COLO668 (cell line): ENCODE data around the gene UTP11.

Experiments used
- DNase-seq: peaks from one replicate; lab custom pipeline; 2025; ENCODE audit not compliant: unreplicated experiment; lab: John Stamatoyannopoulos, UW

UTP11 gene

DNA sequence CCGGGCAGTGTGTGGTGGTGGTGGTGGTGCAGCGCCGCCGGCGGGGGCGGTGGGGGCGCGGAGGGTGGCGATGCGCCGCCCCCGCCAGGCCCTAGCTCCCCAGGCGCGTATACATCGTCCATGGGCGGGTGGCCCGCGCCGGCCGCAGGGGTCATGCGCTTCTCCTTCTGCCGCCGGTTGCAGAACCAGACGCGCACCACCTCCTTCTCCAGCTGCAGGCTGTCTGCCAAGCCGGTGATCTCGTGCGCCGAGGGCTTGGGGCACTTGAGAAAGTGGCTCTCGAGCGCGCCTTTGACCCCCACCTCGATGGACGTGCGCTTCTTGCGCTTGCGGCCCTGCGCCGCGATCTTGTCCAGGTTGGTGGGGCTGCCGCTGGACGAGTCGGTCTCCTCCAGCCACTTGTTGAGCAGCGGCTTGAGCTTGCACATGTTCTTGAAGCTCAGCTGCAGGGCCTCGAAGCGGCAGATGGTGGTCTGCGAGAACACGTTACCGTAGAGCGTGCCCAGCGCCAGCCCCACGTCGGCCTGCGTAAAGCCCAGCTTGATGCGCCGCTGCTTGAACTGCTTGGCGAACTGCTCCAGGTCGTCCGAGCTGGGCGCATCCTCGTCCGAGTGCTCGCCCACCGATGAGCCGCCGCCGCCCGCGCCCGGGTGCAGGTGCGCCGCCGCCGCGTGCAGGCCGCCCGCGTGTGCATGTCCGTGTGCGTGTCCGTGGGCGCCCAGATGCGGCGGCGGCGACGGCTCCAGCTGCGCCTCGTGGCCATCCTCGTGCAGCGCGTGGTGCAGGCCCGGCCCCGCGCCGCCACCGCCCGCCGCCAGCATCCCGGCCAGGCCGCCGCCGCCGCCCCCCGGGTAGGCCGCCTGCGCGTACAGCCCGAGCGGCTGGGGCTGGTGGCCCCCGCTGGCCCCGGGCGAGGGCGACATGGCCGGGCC, 33.1 kb downstream of the UTP11 start:
- peak; percentile 67 for DNase-seq

DNA sequence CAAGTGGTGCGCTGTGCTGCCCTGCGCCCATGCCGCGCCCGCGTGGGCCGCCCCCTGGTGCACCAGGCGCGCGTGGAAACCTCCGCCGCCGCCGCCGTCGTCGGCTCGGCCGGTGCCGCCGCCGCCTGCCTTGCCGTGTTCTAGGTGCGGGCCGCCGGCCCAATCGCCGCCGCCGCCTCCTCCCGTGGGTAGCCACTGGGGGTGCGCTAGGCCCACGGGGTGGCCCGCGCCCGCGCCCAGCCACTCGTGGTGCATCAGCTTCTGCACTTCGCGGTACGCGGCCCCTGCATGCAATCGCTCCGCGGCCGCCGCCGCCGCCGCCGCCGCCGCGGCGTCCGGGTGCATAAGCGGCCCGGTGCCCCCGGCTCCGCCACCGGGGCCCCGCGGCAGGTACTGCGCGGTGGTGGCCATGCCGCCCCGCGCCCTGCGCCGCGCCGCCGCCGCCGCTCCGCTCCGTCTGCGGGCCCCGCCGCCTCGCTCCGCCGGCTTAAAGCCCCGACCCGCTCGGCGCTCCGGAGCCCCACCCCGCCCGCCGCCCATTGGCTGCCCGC, 33.9 kb downstream of the UTP11 start, which contains the start of gene POU3F1:
Gene POU3F1, minus strand, starts transcription at position 461 of the 551 bp plus-strand sequence. Its CDS starts 50 bp downstream, at position 411.
- peak; percentile 80 for DNase-seq

DNA sequence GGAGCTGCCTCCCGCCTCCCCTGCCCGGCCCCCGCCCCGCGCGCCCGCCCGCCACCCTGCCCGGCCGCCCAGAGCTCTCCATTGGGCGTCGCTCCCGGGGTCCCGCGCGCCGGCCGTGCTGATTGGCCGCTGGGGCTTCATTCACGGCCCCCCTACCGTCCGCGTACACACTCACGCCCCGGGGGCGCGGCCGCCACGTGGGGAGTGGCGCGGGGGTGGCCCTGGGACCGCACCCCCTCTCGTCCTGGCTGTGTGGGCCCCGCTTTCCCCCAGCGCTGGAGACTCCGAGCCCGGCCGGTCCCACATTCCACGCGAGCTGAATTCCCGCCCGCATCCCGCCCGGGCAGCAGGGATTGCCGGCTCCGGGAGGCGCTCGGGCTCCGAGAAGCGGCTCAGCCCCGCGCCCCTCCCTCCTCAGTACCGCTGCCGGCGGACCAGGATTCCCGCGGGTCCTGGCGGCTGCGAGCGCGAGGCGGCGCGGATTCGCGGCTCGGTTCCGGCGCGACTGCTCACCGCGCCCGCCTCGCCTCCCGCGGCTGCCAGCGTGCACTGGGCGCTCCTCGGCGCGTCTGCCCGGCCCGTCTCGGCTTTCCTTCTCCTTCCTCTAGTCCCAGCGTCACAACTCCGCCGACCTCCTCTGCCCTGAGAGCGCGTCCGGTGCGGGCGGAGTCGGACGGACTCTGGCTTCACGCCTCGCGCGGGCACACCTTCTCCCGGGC, 34.5 kb downstream of the UTP11 start:
- DNase-seq, result peak; percentile 91

DNA sequence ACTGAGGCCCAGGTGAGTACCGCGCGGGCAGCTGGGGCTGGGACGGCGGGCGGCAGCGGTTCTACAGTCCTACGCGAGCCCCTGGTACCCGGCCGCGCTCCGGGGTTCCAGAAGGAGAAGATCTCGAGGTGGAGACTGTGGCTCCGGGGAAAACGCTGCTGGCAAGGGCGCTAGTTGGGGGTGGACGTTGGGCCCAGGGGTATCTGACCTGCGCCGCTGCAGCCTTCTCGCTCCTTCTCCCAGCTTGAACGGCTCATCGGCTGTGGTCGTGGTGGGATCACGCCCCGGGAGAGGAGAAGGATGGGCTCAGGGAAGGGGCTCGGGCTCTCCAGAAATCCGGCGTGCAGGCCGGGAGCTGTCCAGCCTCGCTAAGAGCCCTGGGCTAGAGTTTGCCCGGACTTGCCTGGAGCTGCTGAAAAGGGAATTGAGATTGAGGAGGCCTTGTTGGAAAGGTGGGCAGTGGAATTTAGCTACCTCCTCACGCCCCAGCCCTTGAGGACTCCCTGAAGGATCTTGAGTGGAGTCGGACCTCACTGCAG, 35.1 kb downstream of the UTP11 start:
- no peak for DNase-seq

DNA sequence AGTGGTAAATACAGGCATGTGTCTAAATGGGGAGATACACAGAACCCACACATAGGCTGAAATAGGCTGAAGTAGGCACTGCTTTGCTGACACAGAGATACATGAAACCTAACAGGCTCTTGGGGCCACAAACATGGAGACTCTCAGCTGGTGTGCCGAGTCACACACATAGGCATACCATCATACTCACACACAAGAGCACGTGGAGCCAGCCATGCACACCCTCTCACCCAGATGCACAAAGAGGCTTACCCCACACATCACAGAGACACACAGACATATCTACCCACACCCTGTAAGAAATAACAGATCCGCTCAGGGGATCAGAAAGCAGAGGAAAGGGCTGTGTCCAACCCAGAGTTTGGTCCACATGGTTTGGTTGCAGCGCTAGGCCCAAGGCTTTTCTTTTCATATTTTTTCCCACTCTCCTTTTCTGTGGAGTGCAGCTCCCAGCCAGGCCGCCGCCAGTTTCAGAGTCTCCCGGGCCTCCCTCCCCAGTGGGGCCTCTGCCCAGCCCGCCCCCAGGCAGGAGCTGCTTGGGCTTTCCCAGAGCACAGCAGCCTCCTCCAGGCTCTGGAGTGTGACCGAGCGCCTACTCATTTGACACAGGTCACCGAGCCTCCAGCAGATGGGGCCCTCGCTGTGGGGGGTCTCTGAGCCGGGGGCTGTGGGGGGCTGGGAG, 38.0 kb downstream of the UTP11 start:
- DNase-seq, result no peak

DNA sequence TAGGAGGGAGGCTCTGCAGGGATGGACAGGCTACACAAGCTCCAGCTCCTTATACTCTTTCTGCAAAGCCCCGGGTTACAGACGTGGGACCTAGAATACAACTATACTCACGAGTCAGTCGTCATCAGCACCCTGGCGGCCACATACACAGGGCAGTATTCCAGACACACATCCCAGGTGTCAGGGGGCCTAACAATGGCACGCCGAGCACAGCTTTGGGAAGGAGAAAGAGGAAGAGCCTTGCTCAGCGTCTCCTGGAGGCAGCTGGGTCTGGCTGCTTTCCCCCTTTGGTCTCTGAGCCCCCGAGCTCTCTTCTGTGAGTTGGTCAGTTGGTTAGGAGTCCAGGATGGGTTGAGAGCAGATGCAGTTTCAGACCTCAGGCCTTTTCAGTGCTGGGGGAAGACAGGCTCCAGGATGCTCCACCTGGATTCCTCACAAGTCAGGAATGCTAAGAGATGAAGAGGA, 38.6 kb downstream of the UTP11 start:
- DNase-seq, result no peak

DNA sequence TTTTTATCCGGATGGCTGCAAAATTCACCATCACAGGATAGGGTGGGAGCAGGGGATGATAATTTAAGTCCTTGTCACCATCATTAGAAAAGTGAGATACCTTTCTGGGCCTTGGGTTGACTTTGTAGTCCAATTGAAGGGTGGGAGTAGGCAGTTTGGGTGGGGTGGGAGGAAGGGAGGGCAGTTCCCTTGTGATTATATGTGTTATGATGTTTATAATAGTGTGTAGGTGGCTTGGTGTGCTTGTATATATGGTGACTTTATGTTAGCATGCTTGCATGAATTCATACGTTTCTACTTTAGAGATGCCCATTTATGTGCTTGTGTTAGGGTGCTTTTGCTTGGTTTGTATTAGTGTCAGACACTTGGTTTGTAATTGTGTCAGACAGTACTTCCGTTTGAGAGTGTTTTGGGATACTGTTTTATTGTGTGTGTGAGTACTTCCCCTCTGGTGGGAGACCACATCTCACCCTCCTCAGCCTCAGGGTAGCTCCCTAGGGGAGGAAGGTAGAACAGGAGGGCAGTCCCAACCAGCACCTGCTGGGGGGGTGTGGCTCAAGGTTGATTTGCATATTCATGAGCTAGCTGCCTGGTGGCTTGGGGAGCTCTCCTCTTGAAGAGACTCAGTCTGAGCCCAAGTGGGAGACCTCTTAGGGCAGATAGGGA, 40.3 kb downstream of the UTP11 start:
- peak; percentile 60 for DNase-seq

DNA sequence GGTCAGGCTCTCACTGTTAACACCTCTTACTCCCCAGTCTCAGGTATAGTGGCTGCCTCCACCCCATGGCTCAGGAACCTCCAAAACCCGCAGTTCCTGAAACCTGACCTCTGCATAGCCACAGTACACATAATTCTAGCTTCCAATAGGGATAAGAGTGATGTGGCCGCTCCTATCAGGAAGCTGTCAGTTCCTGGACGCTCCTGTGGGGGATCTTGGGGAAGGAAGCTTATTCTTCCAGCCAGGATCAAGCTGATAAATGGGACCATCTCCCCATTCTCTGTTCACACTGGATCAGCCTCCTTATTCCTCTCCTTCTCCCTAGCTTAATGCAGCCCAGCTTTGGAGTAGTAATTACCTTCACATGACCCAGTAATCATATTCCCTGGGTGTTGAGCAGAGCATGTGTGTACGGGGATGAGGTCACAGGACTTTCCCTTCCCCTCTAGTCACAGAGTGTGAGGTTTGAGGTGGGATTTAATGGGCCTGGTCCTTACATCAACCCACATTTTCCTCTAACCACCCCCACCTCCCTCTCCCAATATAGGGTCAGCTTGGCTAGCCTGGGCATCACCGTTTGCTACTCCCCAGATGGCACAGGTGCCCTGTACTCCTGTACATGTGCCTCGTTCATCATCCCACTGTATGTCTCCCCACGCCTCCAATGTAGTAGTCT, 41.0 kb downstream of the UTP11 start:
- DNase-seq, result peak; percentile 60

DNA sequence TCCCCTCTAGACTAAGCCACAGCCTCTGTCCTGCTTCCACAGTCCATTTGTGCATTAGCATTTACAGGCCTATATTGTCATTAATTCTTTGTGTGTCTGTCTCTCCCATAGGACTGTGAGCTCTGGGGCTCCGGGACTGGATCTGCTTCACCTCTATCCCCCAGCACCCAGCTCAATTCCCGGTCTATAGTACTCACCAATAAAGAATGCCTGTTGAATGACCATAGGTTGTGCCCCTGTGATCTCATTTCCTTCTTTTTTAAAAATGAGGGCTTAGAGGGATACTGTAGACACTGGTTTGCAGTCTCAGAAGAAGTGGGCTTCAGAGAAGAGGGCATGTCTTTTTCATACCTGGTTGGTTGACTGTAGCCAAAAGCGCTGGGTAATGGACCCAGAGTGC, 42.9 kb downstream of the UTP11 start:
- no peak for DNase-seq

DNA sequence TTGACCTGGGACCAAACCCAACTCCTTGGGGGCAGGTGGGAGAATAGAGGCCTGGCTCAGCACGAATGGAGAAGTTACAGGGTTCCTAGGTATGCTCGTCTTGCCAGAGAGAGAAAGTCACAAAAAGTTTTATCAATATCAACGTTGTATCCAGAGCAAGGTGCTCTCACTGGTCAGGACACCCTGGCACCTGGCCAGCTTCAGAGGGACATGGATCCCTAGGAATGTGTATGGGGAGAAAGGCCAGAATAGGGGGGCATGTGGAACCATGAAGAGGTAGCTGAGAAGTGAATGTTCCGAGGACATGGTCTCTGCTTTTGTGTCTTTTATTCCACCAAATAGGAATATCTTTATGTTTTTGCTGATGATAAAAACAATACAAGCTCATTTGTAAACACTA, 43.4 kb downstream of the UTP11 start:
- no peak for DNase-seq

DNA sequence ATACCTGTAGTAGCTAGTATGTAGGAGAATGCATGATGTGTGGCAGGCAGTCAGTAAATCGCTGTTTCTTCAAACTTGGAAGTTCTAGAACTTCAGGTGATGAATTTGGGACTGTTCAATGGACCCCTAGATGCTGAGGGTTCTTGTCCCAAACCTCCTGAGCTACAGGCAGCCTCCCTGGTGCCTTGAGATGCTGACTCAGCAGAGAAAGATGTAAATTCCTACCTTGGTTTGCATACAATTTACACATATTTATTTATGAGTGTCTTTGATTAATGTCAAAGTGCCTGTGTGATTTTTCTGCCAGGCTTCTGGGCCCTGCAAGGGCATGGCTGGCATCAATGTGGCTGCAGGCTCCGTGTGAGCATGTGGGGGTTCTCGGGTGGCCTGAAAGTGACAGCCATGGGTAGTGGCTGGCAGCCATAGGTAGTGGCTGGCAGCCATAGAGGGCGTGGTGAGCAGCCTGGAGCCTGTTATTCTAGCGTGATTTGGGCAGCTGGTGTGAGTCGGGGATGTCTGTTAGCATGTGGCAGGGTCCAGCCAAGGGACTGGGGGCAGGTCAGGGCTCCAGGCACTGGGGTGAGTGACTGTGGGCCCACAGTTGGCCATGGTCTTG, 47.2 kb downstream of the UTP11 start:
- DNase-seq, result no peak

DNA sequence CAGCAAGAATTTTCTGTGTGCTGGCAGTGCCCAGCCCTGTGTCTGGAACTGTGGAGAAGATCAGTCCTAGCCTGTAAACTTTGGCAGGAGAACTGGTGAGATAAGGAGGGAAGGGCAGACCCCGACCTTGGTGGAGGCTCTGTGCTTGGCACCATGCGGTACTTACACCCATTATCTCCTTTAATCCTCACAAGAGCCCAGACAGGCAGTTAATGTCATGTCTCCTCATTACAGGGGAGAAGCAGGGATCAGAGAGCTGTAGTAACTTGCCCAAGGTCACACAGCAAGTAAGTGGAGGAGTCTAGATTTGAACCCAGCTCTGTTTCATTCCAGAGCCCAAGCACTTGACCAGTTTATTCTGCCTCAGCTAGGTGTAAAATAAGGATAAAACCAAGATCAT, 48.0 kb downstream of the UTP11 start:
- DNase-seq, result no peak

DNA sequence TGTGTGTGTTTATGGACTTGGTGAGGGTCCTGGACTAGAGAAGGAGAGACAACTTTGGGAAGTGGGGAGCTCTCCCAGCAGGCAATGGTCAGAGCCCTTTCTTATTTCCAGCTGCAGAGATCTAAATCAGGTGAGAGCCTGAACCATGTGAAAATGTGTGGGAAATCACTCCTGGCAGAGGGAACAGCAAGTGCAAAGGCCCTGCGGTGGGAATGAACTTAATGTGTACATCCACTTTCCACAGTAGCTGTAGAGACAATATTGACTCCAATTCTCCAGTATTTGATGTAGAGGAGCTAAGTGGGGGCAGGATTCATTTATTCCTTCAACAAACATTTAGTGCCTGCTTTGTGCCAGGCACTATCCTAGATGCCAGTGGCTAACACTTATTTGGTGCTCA, 48.8 kb downstream of the UTP11 start:
- DNase-seq, result no peak

DNA sequence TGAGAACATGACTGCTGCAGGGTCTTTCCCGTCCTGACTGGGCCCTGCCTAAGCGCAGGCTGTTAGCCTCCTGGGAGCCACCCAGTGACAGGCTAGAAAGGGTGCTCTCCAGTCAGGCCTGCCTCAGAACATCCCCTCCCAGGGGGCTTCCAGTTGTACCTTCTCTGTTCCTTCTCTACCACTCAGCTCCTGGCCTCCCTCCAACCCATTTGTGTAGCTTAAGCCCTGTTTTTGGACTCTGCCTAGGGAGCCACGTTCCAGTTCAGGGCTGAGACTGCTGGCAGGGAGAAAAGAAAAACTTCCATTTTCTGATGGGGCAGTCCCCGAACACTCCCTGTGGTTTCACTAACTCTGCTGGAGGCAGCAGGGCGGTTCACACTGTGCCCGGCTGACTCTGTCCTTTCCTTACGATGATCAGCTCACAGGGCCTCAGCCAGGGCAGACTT, 49.4 kb downstream of the UTP11 start:
- DNase-seq, result no peak

DNA sequence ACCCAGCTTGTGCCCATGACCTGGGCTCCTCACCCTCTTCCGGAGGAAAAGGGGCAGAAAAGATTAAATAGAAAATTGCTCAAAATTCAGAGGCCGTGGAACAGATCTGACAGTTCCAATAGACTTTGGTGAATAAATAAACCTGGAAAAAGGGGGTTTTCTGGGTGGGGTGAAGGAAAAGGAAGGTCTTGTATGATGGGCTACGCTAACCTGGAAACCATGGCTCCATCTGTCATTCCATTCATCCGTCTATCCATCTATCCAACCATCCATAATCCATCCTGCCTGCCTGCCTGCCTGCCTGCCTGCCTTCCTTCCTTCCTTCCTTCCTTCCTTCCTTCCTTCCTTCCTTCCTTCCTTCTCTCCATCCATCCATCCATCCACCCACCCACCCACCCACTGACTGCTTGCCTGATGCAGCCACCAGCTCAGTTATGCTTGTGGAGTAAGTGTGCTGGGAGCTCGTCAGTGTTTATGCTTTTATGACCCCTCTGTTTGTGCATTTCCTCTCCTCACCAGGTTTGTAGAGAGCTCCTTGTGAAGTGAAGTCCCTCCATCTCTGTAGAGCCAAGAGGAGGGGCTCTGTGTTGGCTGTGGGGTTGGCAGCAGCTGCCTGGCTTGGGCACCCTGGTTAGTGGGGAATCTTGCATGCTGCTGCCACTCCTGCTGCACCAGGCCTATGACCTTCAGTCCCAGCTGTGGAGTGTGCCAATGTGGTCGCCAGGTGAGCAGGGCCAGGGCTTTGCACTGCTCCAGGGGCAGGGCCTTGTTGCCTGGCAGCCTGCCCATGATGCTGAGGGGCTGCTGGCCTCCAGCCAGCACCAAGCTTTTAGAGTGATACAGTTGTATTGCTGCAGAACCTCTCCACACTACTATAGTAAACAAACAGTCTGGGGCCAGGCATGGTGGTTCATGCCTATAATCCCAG, 50.1 kb downstream of the UTP11 start:
- peak; percentile 98 for DNase-seq

DNA sequence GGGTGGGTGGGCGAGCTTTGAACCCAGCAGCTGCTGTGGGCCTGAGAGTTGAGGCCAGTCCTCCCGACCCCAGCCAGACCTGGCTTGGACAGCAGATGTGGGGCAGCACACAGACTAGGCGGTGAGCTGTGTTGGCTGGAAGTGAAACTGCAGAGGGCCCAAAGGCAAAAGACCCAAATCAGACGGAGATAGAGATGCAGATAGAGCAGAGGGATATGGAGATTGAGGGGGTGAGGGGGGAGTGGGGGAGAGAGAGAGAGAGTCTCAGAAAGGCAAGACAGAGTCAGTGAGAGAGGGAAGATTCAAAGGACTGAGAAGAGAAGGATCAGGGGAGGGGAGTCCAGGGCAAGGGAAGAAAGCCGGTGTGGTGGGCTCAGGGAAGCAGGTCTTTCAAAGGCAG, 51.1 kb downstream of the UTP11 start:
- no peak for DNase-seq

DNA sequence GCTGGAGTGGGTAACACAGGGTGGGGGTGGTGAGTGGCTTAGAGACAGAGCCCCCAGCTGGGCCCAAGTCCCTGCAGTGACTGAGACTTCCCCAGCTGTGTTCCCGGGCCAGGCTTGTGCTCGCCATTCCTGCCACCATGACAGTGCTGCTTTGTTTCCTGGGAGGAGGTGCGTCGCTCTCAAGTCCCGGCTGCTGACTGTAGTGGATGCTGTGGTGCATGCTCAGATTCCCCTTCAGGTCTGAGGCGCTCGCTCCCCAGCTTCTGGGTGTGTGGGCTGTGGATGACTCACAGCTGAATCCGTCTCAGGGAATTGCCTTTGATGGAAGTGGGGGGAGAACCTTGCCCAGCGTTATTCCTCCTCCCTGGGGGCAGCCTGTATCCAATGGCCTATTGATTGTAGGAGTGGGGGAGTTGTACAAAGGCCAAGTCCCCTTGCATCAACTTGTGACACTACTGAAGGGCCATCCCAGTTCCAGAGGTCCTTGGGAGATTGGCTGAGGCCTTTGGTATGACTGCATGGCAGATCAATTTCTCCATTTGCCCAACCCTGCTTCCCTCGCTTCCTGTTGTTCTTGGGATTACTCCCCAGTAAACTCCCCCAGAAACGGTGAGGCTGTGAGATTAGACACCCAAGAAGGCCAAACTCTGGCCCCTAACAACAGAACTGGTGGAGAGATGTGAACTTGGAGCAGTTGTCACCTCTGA, 51.8 kb downstream of the UTP11 start:
- DNase-seq, result no peak
